D341Med (cell line): ENCODE results near the gene KIAA0319L.

Experiments used
- DNase-seq: peaks from one replicate; pipeline ENCODE4 v3.0.0; 2012; ENCODE audit warnings: low spot score

Gene KIAA0319L

DNA sequence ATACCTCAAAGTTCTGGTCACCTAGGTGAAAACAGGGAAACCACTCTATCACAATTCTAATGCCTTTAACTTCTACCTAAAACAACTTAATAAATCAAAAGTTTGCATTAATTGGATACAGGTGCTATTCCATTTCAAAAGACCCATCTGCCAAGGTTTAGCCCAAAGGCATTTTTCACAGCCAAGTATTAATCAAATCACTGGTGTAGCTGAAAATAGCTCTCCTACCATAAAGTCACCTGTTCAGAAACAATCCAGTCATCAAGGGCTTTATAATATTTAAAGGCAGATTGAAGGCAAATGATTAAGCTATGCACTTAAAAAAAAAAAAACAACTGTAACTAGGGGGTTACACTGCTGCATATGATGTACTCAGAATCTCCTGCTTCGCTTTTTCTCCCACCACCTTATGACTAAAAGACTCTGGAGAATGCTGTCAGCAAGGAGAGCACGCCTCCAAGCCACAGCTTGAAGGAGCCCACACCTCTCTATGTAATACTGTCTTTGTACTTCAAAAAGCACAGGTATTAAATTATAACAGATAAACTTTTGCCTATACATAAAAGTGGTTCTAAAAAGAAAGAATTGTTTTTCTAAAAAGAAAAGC lies 20.5 kb downstream of the KIAA0319L start:
- no peak for DNase-seq

DNA sequence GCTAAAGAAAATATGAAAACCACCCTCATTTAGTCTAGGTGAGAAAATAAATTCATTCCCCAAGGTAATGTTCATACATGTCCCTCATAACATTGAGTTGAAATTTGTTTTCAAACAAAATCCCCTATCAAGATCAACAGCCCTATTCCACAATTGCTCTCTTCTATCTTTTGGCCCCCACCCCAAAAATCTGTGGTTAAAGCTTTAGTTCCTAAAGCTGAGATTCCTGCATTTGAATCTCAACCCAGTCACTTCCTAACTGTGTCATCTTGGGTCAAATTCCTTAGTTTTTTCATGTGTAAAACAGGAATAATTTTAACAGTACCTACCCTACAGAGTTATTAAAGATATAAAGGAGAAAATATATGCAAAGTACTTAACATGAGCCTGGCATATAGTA lies 22.0 kb downstream of the KIAA0319L start:
- no peak for DNase-seq

DNA sequence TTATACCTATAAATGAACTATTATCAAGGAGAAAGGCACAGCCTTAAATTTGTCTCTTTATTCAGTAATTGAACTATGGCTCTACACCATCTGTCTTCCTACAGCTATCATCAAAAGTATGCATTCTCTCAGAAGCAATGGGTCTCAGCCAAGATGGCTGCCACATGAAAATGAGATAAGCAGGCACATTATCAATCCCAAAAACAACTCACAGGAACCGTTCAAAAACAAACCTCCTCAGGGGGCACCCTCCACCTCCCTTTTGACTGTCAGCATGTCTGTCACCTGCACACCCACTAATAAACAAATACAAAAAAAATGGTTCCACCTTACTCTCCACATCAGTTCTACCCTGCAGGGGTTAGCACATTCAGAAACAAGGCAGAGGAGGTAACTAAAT lies 23.6 kb downstream of the KIAA0319L start:
- no peak for DNase-seq

DNA sequence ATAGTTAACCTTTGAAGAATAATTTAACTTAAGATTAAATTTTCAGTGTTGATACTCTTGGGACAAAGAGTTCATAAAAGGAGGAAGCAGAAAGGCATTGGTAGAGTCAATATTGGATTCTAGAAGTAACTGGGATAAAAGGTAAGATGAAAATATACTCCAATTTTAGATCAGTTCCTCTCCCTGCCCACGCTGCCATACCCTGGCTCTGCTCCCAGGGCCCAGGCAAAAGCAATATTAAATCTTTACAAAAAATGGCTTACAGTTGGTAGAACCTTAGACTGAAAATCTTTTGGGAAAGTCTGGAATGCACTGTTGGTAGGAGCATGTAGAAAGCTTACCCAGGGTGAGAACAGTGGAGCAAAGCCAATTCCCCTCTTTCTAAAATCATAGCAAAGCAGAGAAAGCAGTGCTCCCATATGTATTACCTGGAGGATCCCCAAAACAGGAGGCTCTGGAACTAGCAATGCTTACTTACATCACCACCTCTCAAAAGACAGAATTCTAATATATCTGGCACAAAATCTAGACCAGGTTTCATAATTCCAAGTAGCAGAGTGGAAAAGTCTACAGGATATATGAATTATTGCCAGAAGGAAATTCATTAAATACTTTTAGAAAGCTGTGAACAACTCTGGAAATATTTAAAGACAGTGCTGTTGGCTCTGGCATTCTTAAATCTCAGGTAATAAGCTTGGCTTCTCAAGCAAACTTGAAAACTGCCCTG lies 24.5 kb downstream of the KIAA0319L start:
- DNase-seq: no peak

DNA sequence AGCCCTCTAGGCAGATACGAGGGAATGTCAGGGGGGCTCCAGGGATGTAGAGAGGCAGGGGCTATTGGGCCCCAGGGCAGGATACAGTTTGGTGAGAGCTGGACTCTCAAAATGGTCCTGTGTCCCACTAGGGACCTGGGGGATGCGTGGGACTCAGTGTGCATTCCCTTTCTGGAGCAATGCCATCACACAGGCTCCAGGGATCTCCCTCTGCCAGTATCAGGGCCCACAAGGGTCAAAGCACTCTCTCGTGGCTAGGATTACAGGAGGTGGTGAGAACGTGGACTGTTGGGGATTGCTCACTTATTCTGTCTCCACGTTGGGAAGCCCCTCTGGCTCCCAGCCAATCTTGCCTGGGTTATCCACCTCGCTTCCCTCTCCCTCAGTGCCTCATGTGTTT lies 25.8 kb downstream of the KIAA0319L start:
- DNase-seq: no peak

DNA sequence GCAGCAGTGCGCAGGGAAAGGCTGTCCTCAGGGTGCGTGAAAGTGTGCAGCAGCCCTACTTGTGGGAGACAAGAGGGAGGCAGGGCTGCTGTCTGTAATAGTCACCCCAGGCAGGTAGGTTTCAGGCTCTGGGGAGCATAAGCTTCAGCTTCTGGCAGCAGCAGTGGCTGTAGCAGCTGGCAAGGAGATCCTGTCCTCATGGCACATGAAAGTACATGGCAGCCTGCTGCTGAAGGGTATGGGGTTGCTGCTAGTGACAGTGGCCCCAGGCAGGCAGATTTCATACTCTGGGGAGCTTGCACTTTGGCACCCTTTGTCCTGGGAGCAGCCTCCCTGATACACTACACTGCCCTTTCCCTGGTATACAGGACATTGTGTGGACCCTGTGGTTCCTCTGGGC lies 26.3 kb downstream of the KIAA0319L start:
- DNase-seq: no peak

DNA sequence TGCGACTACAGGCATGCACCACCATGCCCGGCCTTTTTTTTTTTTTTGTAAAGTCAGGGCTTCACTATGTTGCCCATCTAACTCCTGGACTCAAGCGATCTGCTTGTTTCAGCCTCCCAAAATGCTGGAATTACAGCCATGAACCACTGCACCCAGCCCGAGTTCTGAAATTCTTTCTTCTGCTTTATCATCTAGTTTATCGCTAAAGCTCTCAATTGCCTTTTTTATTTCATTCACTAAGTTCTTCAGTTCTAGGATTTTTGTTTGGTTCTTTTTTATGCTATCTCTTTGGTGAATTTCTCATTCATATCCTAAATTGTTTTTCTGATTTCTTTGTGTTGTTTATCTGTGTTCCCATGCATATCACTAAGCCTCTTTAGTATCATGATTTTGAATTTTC lies 27.0 kb downstream of the KIAA0319L start:
- DNase-seq: no peak

DNA sequence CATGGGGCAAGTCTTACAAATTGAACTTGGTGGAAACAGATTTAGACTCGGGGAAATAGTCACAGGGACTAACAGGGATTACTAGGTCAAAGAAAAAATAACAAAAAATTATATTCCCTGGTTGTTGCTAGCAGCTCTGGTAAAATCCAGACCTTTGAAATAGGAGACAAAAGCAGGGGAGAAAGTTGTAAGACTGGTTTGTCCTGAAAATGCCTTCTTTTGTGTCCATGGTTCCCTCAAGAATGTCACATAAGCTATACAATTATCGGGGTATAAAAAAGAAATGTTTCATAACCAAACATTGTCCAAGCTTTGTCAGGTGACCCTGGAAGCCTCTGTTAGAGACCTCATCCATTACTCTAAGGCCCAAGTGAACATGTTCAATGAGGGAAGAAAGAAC lies 33.1 kb downstream of the KIAA0319L start:
- no peak for DNase-seq

DNA sequence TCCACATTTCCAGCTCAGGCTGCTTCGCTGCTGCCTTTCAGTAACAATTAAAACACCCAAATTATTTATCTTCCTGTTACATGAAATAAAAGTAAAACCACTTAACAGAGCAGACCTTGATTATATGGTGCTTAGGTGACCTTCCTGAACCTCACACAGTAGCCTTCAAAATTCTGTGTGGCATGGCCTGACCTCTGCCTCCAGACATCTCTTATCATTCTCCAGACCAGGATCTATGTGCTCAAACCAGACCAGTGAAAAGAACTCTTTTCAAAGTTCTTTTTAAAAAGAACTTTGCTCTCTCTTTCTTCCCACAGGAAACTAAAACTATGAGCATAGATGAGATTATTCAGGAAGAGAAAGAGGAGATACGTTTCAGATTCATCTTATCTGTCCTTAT lies 37.8 kb downstream of the KIAA0319L start:
- no peak for DNase-seq

DNA sequence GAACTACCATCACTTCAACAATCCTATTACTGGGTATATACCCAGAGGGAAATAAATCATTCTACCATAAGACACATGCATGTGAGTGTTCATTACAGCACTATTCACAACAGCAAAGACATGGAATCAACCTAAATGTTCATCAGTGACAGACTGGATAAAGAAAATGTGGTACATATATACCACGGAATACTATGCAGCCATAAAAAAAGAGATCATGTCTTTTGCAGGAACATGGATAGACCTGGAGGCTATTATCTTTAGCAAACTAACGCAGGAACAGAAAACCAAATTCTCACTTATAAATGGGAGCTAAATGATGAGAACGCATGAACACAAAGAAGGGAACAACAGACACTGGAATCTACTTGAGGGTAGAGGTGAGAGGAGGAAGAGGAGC lies 39.0 kb downstream of the KIAA0319L start:
- no peak for DNase-seq

DNA sequence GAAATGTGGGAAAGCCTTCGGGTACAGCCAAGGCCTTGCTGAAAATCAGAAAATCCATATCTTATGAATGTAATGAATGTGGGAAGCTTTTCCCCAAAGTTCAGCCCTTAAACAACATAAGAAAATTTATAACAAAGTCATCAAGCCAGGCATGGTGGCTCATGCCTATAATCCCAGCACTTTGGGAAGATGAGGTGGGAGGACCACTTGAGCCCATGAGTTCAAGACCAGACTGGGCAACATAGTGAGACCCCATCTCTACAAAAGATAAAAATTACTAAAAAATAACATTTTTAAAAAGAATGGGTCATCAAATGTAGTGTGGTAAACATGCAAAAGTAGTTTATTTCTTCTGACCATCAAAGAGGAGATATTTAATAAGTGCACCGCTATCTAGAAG lies 45.9 kb downstream of the KIAA0319L start:
- DNase-seq: no peak

DNA sequence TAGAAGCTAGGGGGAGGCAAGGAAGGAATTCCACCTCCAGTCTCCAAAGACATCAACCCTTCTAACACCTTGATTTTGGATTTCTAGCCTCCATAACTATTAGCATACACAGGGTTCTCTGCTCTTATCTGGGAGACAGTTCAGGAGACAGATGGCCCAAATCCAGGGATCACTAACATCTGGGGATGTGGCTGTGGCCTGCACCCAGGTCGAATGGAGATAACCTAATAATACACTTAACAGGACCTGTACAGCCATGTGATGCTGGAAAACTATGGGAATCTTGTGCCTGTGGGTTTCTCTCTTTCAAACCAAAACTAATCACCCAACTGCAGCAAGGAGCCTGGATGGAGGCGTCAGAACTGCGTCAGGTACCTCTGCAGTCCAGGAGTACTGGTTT lies 47.6 kb downstream of the KIAA0319L start:
- DNase-seq: no peak

DNA sequence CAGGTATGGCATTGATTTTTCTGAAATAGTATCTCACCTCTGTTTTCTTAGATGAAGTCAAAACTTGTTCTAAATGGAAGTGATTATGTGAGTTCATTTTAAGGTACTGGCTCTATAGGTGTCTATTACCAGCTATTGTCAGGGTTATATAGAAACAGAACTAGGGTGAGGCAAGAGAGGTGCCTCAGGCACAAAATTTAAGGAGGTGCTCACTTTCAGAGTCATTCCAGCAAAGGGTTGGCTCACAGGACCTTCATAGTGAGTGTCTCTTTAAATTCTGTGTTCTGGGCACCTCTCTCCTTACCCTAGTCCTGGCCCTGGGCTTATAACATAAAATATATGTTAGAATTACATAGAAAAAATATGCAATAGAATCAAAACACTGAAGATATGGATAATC lies 49.3 kb downstream of the KIAA0319L start:
- DNase-seq: no peak

DNA sequence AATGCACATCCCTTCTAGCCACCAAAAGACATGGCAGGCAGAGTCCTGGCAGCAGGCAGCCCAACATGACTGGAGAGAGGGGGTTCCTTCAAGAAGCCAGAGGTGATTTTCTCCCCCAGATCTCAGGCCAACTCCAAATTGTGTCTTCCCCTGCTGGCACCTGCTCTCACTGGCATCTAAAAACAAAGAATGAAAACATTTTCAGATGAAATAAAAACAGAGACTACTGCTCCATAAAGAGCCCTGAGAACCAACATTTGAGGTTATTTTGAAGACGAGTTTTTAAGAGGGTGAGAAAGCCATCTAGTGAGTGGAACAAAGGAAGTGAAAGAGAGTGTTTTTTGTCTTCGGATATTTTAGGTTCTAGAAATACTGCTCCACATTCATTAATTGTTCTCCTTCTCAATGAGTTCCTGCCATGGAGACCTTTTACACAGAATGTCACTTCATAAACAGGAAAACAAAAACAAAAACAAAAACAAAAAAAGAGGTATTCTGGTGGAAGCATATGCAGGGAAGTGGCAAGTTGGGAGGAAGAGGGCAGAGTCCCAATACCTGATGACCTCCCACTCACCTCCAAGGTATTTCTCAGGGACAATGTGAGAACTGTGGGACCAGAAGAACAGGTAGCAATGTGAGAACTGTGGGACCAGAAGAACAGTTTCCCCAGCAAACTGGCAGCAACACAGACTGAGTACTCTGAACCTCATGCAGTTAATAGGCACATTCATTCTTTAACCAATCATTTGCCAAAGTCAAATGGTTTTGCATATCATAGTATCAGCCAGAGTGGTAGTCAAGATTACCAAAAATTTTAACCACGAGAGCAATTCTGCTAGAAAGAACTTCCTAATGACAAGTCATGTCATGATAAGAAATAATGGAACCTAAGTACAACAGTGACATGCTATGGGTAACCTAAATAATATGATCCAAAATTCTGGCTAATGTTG lies 50.0 kb downstream of the KIAA0319L start:
- DNase-seq: no peak

DNA sequence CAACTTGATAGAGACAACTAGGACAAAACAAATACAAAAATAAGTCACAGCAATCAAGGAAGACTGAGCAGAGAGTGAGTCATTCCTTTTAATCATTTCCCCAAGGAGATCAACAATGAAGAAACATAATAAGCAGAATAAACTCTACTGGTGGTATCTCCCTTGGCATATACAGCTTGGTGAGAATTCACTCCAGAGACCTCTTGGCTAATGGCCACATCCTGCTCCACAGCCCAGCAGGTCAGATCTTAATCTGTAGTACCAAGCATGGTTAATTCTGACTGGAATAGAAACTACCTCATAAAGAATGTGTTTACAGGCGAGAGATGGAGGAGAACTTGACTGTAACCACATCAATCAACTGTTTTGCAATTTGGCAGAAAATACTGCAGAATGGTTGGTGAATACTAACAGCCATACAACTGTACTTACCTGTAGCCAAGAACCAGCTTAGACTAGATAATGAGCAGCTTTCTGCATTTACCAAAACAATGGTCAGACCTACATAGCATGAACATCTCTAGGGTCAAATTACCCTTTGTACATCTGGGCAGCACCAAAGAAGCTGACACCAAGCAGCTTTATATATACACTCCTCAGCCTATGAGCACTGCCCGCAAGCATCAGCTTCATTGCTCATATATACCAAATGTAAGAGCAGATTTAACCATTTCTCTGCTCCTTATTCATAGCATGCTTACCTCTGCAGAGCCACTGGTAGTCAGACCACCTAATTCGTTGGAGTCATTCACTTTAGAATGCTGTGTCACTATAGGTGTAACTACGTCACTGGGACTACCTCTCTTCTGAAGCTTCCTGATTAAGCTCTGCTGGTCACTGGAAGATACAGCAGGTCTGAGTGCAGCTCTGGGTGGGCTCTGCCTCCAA lies 51.0 kb downstream of the KIAA0319L start:
- no peak for DNase-seq

DNA sequence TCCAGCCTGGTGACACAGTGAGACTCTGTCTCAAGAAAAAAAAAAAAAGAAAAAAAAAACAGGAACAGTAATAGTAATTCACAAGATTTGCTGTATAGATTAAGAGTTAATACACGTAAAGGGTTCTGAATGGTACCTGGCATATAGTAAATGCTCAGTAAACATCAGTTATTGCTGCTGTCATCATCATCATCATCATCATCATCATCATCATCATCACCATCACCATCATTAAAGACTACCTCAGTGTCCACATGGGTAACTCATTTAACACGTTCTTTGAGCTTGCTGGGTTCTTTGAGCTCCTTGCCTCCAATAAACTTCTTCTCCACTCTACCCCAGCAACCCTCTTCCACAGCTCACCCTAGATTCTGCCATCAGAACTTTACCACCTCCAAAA lies 55.0 kb downstream of the KIAA0319L start:
- no peak for DNase-seq

DNA sequence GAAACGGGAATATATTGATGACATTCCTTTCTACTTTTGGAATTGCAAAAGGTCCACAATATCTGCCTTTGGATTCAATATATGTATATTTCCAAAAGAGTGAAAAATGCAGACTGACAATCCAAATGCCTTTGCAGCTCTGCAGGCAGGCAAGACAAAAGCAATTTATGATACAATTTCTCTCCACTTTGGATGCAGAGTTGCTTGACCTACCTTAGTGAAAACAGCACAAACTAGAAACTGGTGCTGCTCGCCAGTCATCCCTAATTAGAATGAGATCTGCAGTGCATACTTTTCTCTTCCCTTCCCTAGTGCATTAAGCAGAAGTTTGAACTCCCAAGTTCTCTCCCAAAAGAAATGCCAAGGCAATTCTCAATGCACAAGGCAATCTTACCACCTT lies 56.8 kb downstream of the KIAA0319L start:
- DNase-seq: no peak

DNA sequence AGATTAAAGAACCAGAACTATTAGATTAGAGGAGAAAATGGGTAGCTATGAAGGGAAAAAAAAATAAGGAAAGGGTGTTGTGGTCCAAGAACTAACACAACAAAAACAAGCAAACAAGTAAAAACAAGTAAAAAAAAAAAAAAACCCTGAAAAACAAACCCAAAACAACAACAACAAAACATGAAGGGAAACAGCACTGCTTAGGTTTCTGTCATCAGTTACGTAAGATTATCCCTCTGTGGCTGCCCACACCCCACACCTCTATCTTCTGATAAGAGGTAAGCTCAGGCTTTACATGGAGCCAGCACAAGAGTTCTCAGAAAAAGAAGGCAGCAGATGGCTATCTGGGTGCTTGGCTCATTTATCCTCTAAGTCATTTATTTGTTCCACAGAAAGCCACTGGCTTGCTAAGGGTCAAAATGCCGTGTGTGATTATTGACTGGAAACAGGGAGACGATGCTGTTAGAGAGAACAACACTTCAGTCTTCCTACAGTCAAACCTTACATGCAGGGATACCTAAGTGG lies 57.5 kb downstream of the KIAA0319L start:
- peak; percentile 69 for DNase-seq

DNA sequence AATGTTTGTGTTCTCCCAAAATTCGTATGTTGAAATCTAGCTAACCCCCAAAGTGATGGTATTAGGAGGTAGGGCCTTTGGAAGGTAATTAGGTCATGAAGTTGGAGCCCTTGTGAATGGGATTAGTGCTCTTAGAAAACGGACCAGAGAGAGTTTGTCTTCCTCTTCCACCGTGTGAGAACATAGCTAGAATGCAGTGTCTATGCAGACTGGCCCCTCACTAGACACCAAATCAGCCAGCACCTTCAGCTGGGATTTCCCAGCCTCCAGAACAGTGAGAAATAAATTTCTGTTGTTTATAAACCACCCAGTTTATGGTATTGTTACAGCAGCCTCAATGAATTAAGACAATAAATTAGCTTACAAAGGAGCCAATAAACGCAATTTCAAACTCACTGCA lies 58.0 kb downstream of the KIAA0319L start:
- no peak for DNase-seq

DNA sequence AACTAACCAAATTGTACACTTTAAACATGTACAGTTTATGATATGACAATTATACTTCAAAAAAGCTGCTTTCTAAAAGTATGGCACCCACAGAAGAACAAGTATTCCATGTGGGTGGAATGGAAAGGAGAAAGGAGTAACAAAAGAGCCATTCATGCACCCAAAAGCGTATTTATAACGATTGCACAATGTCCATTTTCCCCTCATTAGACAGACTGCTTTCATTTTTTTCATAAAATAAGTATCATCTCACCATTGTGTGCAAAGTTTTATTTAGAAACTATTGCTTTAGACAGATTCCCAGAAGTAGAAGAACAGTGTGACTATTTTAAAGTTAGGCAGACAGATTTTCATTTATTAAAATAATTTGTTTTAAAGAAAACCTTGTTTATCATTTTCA lies 59.6 kb downstream of the KIAA0319L start:
- no peak for DNase-seq

DNA sequence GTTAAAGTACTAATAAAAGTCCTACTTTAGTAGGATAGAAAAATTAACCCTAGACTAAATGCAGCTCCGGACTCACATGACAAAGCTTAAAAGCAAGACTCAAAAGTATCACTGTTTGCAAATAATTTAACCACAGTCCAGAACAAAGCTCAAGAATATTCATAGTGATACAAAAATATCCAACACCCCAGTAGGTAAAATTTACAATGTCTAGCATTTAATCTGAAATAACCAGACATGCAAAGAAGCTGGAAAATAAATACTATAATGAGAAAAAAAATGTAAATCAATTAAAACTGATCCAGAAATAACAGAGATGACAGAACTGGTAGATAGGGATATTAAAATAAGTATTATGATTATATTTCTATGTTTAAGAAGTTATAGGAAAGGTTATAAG lies 67.0 kb downstream of the KIAA0319L start:
- no peak for DNase-seq

DNA sequence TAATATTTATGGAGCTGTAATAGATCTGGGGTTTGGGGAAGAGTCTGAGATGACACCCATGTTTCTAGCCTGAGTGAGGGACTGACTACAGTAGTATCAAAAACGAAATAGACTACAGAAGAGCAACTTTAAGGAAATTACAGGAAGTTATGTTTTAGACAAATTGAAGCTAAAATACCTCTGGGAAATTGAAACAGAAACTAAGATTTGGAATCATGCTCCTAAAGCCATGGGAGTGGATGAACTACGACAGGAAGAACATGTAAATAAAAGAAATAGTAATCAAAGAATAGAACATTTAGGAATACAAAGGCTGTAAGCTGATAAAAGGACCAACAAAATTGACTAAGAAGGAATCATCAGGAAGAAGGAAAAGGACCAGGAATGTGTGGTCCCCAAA lies 68.9 kb downstream of the KIAA0319L start:
- DNase-seq: no peak
